Upper lobe of right lung (tissue), 1 donor: Measurements from ENCODE around the gene SLC15A3. TPM values are rescaled to one million over a fixed set of nuclear protein-coding genes. Genes with fewer than 3 reads are reported as not detected.
A peak's percentile ranks its signal among the peaks of the same experiment; 100 is the strongest.

Experiments
- ATAC-seq: fragments of 200-7000 bp; cut with Tn5 transposase; one replicate; pipeline ENCODE4 v1.9.1; 2020; ENCODE audit warnings: mild to moderate bottlenecking, moderate library complexity
- DNase-seq: peaks from one replicate; pipeline ENCODE4 v3.0.0-alpha.2; 2020
- H3K27ac ChIP-seq: fragments of 200-600 bp; one replicate; pipeline ENCODE4 v1.8.0; 2022
- H3K27me3 ChIP-seq: fragments of 200-600 bp; one replicate; pipeline ENCODE4 v1.8.0; 2022; ENCODE audit warnings: mild to moderate bottlenecking
- H3K36me3 ChIP-seq: fragments of 200-600 bp; one replicate; pipeline ENCODE4 v1.8.0; 2022
- H3K4me1 ChIP-seq: fragments of 200-600 bp; one replicate; pipeline ENCODE4 v1.8.0; 2022
- H3K4me3 ChIP-seq: fragments of 200-600 bp; one replicate; pipeline ENCODE4 v1.8.0; 2022; ENCODE audit warnings: mild to moderate bottlenecking
- H3K9me3 ChIP-seq: fragments of 200-600 bp; one replicate; pipeline ENCODE4 v1.8.0; 2022
- CTCF ChIP-seq: fragments of 200-600 bp; IDR thresholded peaks from one replicate; pipeline ENCODE4 v1.8.0; 2022; ENCODE audit warnings: antibody characterized with exemption
- intact Hi-C: fragments of 100-400 bp; cut with DNase I; formaldehyde crosslinking; loops from one replicate; pipeline ENCODE4 v1.11.0; 2022
- total RNA-seq: library from RNA; stranded (reverse); fragmentation: NEBNext Ultra II Directional; extraction: Animal tissue kit (Norgen Biotek cat#: 25700); gene quantifications from one replicate; pipeline ENCODE4 v1.2.1, GENCODE V29; 2021
- donor health status: DM: no; HTN: yes; CAD: no; lungs with severe emphysema.

The SLC15A3 gene
- total RNA-seq, 1 donor from 2014 or later, result 139 TPM

- H3K9me3 ChIP-seq, result no peaks in the 10 kb centered on the region
- no peak overlapping the region for H3K4me3 ChIP-seq
- DNase-seq (no peak), ATAC-seq (no peak)
- no peak overlapping the region for H3K27ac ChIP-seq
- intact Hi-C loops, result no loop called here
- no peaks in the 10 kb centered on the region for H3K27me3 ChIP-seq
- no peak for TF ChIP-seq CTCF
- no peaks in the 10 kb centered on the region for H3K4me1 ChIP-seq
- no peaks in the 10 kb centered on the region for H3K36me3 ChIP-seq
Observed at GRCh38 chr11:60987577-60988277, 35.8 kb upstream of the SLC15A3 start.

GRCh38 chr11:60985991-60986915 is 34.3 kb upstream of the SLC15A3 start:
- Histone ChIP-seq H3K27ac (no peak overlapping the region), H3K9me3 (no peaks in the 10 kb centered on the region), H3K4me1 (no peaks in the 10 kb centered on the region), H3K36me3 (no peaks in the 10 kb centered on the region), H3K27me3 (no peaks in the 10 kb centered on the region), H3K4me3 (no peak overlapping the region)
- intact Hi-C loops, result no loop called here
- DNase-seq (peak; percentile 79), ATAC-seq (peak; percentile 88)
- TF ChIP-seq CTCF, result no peak

- no peak for TF ChIP-seq CTCF
- ATAC-seq (no peak), DNase-seq (no peak)
- H3K27me3 ChIP-seq, result no peaks in the 10 kb centered on the region
- intact Hi-C loops, result no loop called here
- no peaks in the 10 kb centered on the region for H3K4me1 ChIP-seq
- H3K27ac ChIP-seq, result no peak overlapping the region
- H3K36me3 ChIP-seq, result no peaks in the 10 kb centered on the region
- no peaks in the 10 kb centered on the region for H3K9me3 ChIP-seq
- H3K4me3 ChIP-seq, result no peak overlapping the region
Observed at GRCh38 chr11:60985501-60985900, 33.5 kb upstream of the SLC15A3 start.

GRCh38 chr11:60984636-60985035 is 32.7 kb upstream of the SLC15A3 start:
- H3K9me3 ChIP-seq, result no peaks in the 10 kb centered on the region
- H3K27ac ChIP-seq, result no peak overlapping the region
- H3K4me3 ChIP-seq, result no peak overlapping the region
- DNase-seq (no peak), ATAC-seq (no peak)
- no peaks in the 10 kb centered on the region for H3K36me3 ChIP-seq
- intact Hi-C loops, result no loop called here
- no peaks in the 10 kb centered on the region for H3K27me3 ChIP-seq
- no peaks in the 10 kb centered on the region for H3K4me1 ChIP-seq
- TF ChIP-seq CTCF, result no peak

- Histone ChIP-seq H3K27me3 (no peaks in the 10 kb centered on the region), H3K9me3 (no peaks in the 10 kb centered on the region), H3K36me3 (no peaks in the 10 kb centered on the region), H3K4me3 (no peak overlapping the region), H3K4me1 (no peaks in the 10 kb centered on the region), H3K27ac (no peak overlapping the region)
- DNase-seq (no peak), ATAC-seq (no peak)
- no peak for TF ChIP-seq CTCF
- intact Hi-C loops, result no loop called here
Observed at GRCh38 chr11:60984149-60984548, 32.2 kb upstream of the SLC15A3 start.
